ENCODE data around the gene CHP1. TPM values are rescaled to one million over a fixed set of nuclear protein-coding genes. Genes with fewer than 3 reads are reported as not detected.

Gene CHP1
- total RNA-seq, 2 donors from 2014 or later, result 61.0 to 87.9 TPM

- H3K27ac ChIP-seq, result no peak overlapping the region
- TF ChIP-seq POLR2A (IDR thresholded peaks at IDR 0.05), result no peak
- TF ChIP-seq CTCF (IDR thresholded peaks at IDR 0.05), result no peak
- DNase-seq, result no peak
- 91 to 92% methylated on average over 1 of the region's 1 CpG for WGBS, 2 donors
- no peaks in the 10 kb centered on the region for H3K36me3 ChIP-seq (replicated peaks in 1 of 2; ENCODE audit: insufficient read depth in 1 of 2, low read depth in 2 of 2)
- no peak overlapping the region for H3K4me3 ChIP-seq
- no peak for ATAC-seq
- H3K9me3 ChIP-seq, result no peaks in the 10 kb centered on the region
- no peaks in the 10 kb centered on the region for H3K4me1 ChIP-seq
- H3K27me3 ChIP-seq, result no peaks in the 10 kb centered on the region
- intact Hi-C loops (cut with DNase I), result no loop called here
These were observed 92.5 kb downstream of the CHP1 start for GRCh38 chr15:41323611-41324010.

GRCh38 chr15:41331281-41331680 is 100.2 kb downstream of the CHP1 start:
- peak overlapping the region in 2 of 4 donors; percentile 75 to 82 for H3K27ac ChIP-seq

More at GRCh38 chr15:41331281-41331680, 100.2 kb downstream of the CHP1 start:
- H3K36me3 ChIP-seq (replicated peaks in 1 of 2; ENCODE audit: insufficient read depth in 1 of 2, low read depth in 2 of 2), result no peaks in the 10 kb centered on the region
- no peaks in the 10 kb centered on the region for H3K27me3 ChIP-seq
- H3K9me3 ChIP-seq, result no peaks in the 10 kb centered on the region
- WGBS, 2 donors, result 73% methylated on average over 6 of the region's 6 CpGs
- no peak for ATAC-seq
- no peak overlapping the region for H3K4me3 ChIP-seq
- peaks cover 9% of the 10 kb centered on the region for H3K4me1 ChIP-seq
- DNase-seq, result no peak
- intact Hi-C loops (cut with DNase I), result no loop called here
- TF ChIP-seq CTCF (IDR thresholded peaks at IDR 0.05) (no peak), POLR2A (IDR thresholded peaks at IDR 0.05) (no peak)

Other genes starting within 250 kb of the CHP1 start
- 10 to 100 TPM; 14.0 to 34.3 TPM for gene INO80, start 115.0 kb upstream of the CHP1 start, total RNA-seq
- not detected for gene EXD1, start 511 bp upstream of the CHP1 start, total RNA-seq
- gene OIP5, start 101.3 kb downstream of the CHP1 start, total RNA-seq, result not detected
- 1 to 10 TPM; 2.1 to 5.3 TPM for gene NUSAP1, start 101.6 kb downstream of the CHP1 start, total RNA-seq
- gene NDUFAF1, start 171.2 kb downstream of the CHP1 start, total RNA-seq, result 1 to 10 TPM; 7.0 to 8.2 TPM
- 10 to 100 TPM; 10.9 to 22.1 TPM for gene RTF1, start 185.8 kb downstream of the CHP1 start, total RNA-seq

Data from body of pancreas (tissue), 4 donors.